Liver (tissue), 9 donors: ENCODE measurements around the gene CDH23. TPM values are rescaled to one million over a fixed set of nuclear protein-coding genes. Genes with fewer than 3 reads are reported as not detected.

Experiments used
- DNase-seq: peaks from one replicate; pipeline ENCODE4 v3.0.0-alpha.2; 2017; ENCODE audit warnings: low spot score
- H3K27ac ChIP-seq, 2 donors: one replicate each; pipeline ENCODE4 v1.7.0; 2013; ENCODE audit warnings: inconsistent platforms in 2 of 2, low read length in 2 of 2, control low read depth in 1 of 2, low read depth in 1 of 2, mild to moderate bottlenecking in 1 of 2
- H3K27me3 ChIP-seq, 4 donors: one replicate each; pipeline versions ENCODE4 v1.6.1 to v1.7.0; 2013; ENCODE audit warnings: low read length in 3 of 4, inconsistent platforms in 1 of 4, mild to moderate bottlenecking in 1 of 4, moderate library complexity in 1 of 4; ENCODE audit not compliant: control insufficient read depth in 4 of 4, insufficient read depth in 4 of 4
- H3K36me3 ChIP-seq, 4 donors: one replicate each; pipeline versions ENCODE4 v1.6.1 to v1.7.0; 2013; ENCODE audit warnings: low read length in 3 of 4, mild to moderate bottlenecking in 3 of 4, low read depth in 1 of 4, moderate library complexity in 1 of 4; ENCODE audit not compliant: control insufficient read depth in 4 of 4, insufficient read depth in 3 of 4
- H3K4me1 ChIP-seq, 4 donors: one replicate each; pipeline versions ENCODE4 v1.6.1 to v1.7.0; 2013; ENCODE audit warnings: low read length in 3 of 4, mild to moderate bottlenecking in 3 of 4, moderate library complexity in 1 of 4; ENCODE audit not compliant: control insufficient read depth in 4 of 4, insufficient read depth in 4 of 4
- H3K4me3 ChIP-seq, 3 donors: one replicate each; pipeline versions ENCODE4 v1.6.1 to v1.7.0; 2013; ENCODE audit warnings: low read length in 3 of 3, control low read depth in 1 of 3, low read depth in 1 of 3, mild to moderate bottlenecking in 1 of 3
- H3K9ac ChIP-seq, 2 donors: one replicate each; pipeline ENCODE4 v1.7.0; 2013; ENCODE audit warnings: low read length in 2 of 2, mild to moderate bottlenecking in 2 of 2, moderate library complexity in 2 of 2, control low read depth in 1 of 2, low read depth in 1 of 2
- H3K9me3 ChIP-seq, 4 donors: one replicate each; pipeline versions ENCODE4 v1.6.1 to v1.7.0; 2013; ENCODE audit warnings: low read length in 3 of 4; ENCODE audit not compliant: control insufficient read depth in 4 of 4
- EGR1 ChIP-seq, 2 donors: IDR thresholded peaks; 2 replicates each; pipeline ENCODE4 v1.6.1; 2016 to 2018; ENCODE audit warnings: antibody characterized with exemption in 2 of 2, low read depth in 2 of 2
- FOXA1 ChIP-seq: IDR thresholded peaks from 2 replicates; pipeline ENCODE4 v1.6.1; 2016; ENCODE audit warnings: antibody characterized with exemption
- FOXA2 ChIP-seq: IDR thresholded peaks from 2 replicates; pipeline ENCODE4 v1.6.1; 2016; ENCODE audit warnings: antibody characterized with exemption
- GABPA ChIP-seq, 2 donors: IDR thresholded peaks in 1 of 2; conservative IDR thresholded peaks in 1 of 2; 2 replicates each; pipeline ENCODE4 v1.6.1; 2016; ENCODE audit warnings: antibody characterized with exemption in 2 of 2, mild to moderate bottlenecking in 1 of 2, moderate library complexity in 1 of 2
- HNF4G ChIP-seq: IDR thresholded peaks from 2 replicates; pipeline ENCODE4 v1.6.1; 2016; ENCODE audit warnings: antibody characterized with exemption
- JUND ChIP-seq, 2 donors: IDR thresholded peaks; 2 replicates each; pipeline ENCODE4 v1.6.1; 2016; ENCODE audit warnings: antibody characterized with exemption in 2 of 2
- NR2F2 ChIP-seq: IDR thresholded peaks from 2 replicates; pipeline ENCODE4 v1.6.1; 2016; ENCODE audit warnings: antibody characterized with exemption
- RAD21 ChIP-seq, 2 donors: IDR thresholded peaks; 2 replicates each; pipeline ENCODE4 v1.6.1; 2016; ENCODE audit warnings: antibody characterized with exemption in 2 of 2, mild to moderate bottlenecking in 2 of 2
- SP1 ChIP-seq: IDR thresholded peaks from 2 replicates; pipeline ENCODE4 v1.6.1; 2018; ENCODE audit warnings: antibody characterized with exemption, mild to moderate bottlenecking
- TAF1 ChIP-seq: conservative IDR thresholded peaks from 2 replicates; pipeline ENCODE4 v1.6.1; 2016; ENCODE audit warnings: antibody characterized with exemption, mild to moderate bottlenecking
- YY1 ChIP-seq: IDR thresholded peaks from 2 replicates; pipeline ENCODE4 v1.6.1; 2016; ENCODE audit warnings: antibody characterized with exemption, mild to moderate bottlenecking
- WGBS: extraction: QIAGEN DNeasy Blood & Tissue Kit; methylation state at CpG from one replicate; pipeline ENCODE4 v1.1.7; 2013; 5-methylcytosine and 5-hydroxymethylcytosine counted together
- polyA plus RNA-seq, 2 donors: library from polyadenylated mRNA; stranded (reverse) in 1 of 2; unstranded in 1 of 2; fragments of 200-250 nt in 1 of 2; fragments of >200 nt in 1 of 2; fragmentation: Nextera tagmentation in 1 of 2; extraction: Ambion mirVana in 1 of 2; gene quantifications; one replicate each; pipeline versions ENCODE4 v1.2.1 to v1.2.3, GENCODE V29; 2013 to 2015
- total RNA-seq, 2 donors: library from RNA; depleted of rRNA; stranded (reverse); fragments of >200 nt; gene quantifications; one replicate each; pipeline ENCODE4 v1.2.3, GENCODE V29; 2014
- TF ChIP-seq, protein P1 (sequence below): IDR thresholded peaks from 2 replicates; pipeline ENCODE4 v1.6.1; 2016; ENCODE audit warnings: antibody characterized with exemption
- TF ChIP-seq, protein P2 (sequence below): fragments of 150-350 bp; IDR thresholded peaks from 2 replicates; pipeline ENCODE4 v1.5.1; 2017; ENCODE audit warnings: improper control_type of control experiment, low read depth, low read length; ENCODE audit not compliant: missing input control
- TF ChIP-seq, protein P3 (sequence below): IDR thresholded peaks from 2 replicates; pipeline ENCODE4 v1.6.1; 2016; ENCODE audit warnings: antibody characterized with exemption
- TF ChIP-seq, protein P4 (sequence below): IDR thresholded peaks from 2 replicates; pipeline ENCODE4 v1.6.1; 2016; ENCODE audit warnings: antibody characterized with exemption, mild to moderate bottlenecking
- TF ChIP-seq, protein P5 (sequence below): IDR thresholded peaks from 2 replicates; pipeline ENCODE4 v1.6.1; 2016; ENCODE audit warnings: antibody characterized with exemption
- donor health status: healthy.
- donor health status: healthy.
- donor health status: healthy.
- donor health status: healthy.
- donor health status: healthy.

The CDH23 gene
- total and polyA plus RNA-seq, 4 donors, result 1.5 to 4.7 (median 3.4) TPM

DNA sequence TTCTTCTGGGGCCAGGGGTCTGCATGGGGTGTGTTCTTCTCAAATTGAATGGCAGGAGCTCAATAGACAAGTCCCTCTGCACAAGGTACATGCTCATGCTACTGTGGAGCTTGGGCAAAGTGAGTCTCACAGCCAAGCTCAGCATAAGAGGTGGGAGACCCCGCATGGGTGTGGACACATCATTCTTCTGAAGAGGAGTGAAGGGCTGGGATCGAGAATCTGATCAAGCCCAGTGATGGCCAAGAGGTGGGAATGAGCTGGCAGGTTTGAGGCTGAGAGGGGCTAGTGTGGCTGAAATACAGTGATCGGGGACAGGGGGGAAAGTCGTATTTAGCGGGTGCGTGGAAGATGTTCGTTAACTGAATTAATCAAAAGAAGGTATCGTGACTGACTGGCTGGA lies 32.6 kb downstream of the CDH23 start:
- no peak for DNase-seq
- no peaks in the 10 kb centered on the region for H3K27me3 ChIP-seq
- WGBS, result 88% methylated on average over 8 of the region's 8 CpGs

DNA sequence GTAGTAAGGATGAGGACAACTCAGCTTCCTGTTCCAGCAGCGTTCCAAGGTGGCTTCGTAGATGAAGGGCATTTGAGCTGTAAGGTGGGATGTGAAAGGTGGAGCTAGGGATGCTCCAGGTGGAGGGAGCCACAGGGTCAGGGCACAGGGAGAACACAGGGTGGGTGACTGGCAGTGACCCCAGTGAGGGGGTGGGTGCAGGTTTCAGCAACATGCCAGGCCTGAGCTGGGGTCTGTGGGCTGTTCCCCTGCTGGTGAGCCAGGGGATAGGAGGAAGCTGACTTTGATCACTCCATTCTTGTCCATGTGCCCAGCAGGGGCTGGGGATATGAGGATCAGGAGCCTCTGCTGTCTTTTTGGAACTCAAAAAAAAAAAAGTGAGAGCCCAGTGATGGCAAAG lies 33.2 kb downstream of the CDH23 start:
- no peaks in the 10 kb centered on the region for H3K27me3 ChIP-seq
- H3K4me3 ChIP-seq, result no peak overlapping the region
- 91% methylated on average over 2 of the region's 2 CpGs for WGBS
- peaks cover 0 to 12% (median 6%) of the 10 kb centered on the region in 4 donors for H3K4me1 ChIP-seq
- no peak overlapping the region for H3K9ac ChIP-seq
- DNase-seq, result no peak
- H3K36me3 ChIP-seq, result no peaks in the 10 kb centered on the region
- H3K9me3 ChIP-seq, result no peaks in the 10 kb centered on the region
- H3K27ac ChIP-seq, result no peak overlapping the region
- TF ChIP-seq, protein P1, sequence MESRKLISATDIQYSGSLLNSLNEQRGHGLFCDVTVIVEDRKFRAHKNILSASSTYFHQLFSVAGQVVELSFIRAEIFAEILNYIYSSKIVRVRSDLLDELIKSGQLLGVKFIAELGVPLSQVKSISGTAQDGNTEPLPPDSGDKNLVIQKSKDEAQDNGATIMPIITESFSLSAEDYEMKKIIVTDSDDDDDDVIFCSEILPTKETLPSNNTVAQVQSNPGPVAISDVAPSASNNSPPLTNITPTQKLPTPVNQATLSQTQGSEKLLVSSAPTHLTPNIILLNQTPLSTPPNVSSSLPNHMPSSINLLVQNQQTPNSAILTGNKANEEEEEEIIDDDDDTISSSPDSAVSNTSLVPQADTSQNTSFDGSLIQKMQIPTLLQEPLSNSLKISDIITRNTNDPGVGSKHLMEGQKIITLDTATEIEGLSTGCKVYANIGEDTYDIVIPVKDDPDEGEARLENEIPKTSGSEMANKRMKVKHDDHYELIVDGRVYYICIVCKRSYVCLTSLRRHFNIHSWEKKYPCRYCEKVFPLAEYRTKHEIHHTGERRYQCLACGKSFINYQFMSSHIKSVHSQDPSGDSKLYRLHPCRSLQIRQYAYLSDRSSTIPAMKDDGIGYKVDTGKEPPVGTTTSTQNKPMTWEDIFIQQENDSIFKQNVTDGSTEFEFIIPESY, result no peak
- no peak for TF ChIP-seq FOXA1
- TF ChIP-seq, protein P2, sequence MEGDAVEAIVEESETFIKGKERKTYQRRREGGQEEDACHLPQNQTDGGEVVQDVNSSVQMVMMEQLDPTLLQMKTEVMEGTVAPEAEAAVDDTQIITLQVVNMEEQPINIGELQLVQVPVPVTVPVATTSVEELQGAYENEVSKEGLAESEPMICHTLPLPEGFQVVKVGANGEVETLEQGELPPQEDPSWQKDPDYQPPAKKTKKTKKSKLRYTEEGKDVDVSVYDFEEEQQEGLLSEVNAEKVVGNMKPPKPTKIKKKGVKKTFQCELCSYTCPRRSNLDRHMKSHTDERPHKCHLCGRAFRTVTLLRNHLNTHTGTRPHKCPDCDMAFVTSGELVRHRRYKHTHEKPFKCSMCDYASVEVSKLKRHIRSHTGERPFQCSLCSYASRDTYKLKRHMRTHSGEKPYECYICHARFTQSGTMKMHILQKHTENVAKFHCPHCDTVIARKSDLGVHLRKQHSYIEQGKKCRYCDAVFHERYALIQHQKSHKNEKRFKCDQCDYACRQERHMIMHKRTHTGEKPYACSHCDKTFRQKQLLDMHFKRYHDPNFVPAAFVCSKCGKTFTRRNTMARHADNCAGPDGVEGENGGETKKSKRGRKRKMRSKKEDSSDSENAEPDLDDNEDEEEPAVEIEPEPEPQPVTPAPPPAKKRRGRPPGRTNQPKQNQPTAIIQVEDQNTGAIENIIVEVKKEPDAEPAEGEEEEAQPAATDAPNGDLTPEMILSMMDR, result no peak
- no peak for TF ChIP-seq FOXA2
- TF ChIP-seq RAD21 (IDR thresholded peaks at IDR 0.05), result no peak
- no peak for TF ChIP-seq JUND (IDR thresholded peaks at IDR 0.05)
- TF ChIP-seq YY1, result no peak
- TF ChIP-seq EGR1 (IDR thresholded peaks at IDR 0.05; ENCODE audit: low read depth in 2 of 2), result no peak
- TF ChIP-seq, protein P3, sequence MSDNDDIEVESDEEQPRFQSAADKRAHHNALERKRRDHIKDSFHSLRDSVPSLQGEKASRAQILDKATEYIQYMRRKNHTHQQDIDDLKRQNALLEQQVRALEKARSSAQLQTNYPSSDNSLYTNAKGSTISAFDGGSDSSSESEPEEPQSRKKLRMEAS, result no peak
- TF ChIP-seq TAF1, result no peak
- TF ChIP-seq SP1, result no peak

More for the DNA sequence above, 32.6 kb downstream of the CDH23 start:
- Histone ChIP-seq H3K4me1 (peaks cover 0 to 12% (median 6%) of the 10 kb centered on the region in 4 donors), H3K9me3 (no peaks in the 10 kb centered on the region), H3K4me3 (no peak overlapping the region), H3K36me3 (no peaks in the 10 kb centered on the region), H3K27ac (no peak overlapping the region), H3K9ac (no peak overlapping the region)
- TF ChIP-seq, protein P2, result no peak
- no peak for TF ChIP-seq HNF4G
- TF ChIP-seq, protein P4, sequence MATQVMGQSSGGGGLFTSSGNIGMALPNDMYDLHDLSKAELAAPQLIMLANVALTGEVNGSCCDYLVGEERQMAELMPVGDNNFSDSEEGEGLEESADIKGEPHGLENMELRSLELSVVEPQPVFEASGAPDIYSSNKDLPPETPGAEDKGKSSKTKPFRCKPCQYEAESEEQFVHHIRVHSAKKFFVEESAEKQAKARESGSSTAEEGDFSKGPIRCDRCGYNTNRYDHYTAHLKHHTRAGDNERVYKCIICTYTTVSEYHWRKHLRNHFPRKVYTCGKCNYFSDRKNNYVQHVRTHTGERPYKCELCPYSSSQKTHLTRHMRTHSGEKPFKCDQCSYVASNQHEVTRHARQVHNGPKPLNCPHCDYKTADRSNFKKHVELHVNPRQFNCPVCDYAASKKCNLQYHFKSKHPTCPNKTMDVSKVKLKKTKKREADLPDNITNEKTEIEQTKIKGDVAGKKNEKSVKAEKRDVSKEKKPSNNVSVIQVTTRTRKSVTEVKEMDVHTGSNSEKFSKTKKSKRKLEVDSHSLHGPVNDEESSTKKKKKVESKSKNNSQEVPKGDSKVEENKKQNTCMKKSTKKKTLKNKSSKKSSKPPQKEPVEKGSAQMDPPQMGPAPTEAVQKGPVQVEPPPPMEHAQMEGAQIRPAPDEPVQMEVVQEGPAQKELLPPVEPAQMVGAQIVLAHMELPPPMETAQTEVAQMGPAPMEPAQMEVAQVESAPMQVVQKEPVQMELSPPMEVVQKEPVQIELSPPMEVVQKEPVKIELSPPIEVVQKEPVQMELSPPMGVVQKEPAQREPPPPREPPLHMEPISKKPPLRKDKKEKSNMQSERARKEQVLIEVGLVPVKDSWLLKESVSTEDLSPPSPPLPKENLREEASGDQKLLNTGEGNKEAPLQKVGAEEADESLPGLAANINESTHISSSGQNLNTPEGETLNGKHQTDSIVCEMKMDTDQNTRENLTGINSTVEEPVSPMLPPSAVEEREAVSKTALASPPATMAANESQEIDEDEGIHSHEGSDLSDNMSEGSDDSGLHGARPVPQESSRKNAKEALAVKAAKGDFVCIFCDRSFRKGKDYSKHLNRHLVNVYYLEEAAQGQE, result no peak
- no peak for TF ChIP-seq NR2F2
- no peak for TF ChIP-seq FOXA2
- TF ChIP-seq, protein P1, result no peak
- no peak for TF ChIP-seq EGR1 (IDR thresholded peaks at IDR 0.05; ENCODE audit: low read depth in 2 of 2)
- TF ChIP-seq, protein P5, sequence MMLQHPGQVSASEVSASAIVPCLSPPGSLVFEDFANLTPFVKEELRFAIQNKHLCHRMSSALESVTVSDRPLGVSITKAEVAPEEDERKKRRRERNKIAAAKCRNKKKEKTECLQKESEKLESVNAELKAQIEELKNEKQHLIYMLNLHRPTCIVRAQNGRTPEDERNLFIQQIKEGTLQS, result no peak
- TF ChIP-seq FOXA1, result no peak
- no peak for TF ChIP-seq GABPA (IDR thresholded peaks at IDR 0.05 in 1 of 2, conservative IDR thresholded peaks at IDR 0.05 in 1 of 2)
